ENCODE results near the gene ATAT1. TPM values are rescaled to one million over a fixed set of nuclear protein-coding genes. Genes with fewer than 3 reads are reported as not detected.

ATAT1 gene
- total and polyA plus RNA-seq, 2 of the 13 experiments (the other 11 are each of a cell fraction or from before 2014, with no cell fraction given) = 9.2 to 23.6 TPM

DNA sequence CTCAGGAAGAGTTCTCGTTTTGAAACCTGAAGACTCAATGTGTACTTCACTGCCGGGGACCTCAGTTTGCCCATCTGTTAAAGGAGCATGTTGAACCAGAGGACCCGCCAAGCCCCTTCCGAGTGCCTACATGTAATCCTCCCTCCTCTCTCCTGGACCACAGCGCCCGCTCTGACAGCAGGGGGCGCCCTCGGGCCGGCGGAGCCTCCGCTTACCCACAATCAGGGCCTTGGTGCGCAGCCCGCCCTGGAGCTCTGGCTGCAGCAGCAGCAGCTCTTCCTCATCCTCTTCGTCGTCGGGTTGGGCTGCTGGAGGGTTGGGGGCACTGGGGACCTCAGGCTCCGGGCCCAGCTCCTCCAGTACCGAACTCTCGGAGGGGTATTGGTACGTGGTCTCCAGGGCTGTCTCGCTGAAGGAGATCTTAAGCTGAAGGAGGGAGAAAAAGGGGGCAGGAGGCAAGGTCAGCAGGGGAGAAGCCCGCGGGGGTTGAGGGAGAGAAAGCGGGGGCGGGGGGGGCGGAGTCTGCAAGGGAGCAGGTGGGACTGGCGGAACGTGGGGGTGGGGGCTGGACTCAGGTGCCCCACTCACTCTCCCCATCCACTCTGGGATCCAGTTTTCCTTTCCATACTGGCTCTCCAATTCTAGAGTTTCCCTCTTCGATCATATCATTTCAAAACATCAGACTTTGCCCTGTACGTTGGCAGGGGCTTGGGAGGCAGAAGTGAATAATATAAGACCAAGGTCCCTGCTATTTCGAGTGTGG lies 52.5 kb downstream of the ATAT1 start (continued):
- TF ChIP-seq, protein P1, sequence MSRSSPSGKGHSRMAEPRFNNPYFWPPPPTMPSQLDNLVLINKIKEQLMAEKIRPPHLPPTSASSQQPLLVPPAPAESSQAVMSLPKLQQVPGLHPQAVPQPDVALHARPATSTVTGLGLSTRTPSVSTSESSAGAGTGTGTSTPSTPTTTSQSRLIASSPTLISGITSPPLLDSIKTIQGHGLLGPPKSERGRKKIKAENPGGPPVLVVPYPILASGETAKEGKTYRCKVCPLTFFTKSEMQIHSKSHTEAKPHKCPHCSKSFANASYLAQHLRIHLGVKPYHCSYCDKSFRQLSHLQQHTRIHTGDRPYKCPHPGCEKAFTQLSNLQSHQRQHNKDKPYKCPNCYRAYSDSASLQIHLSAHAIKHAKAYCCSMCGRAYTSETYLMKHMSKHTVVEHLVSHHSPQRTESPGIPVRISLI (CRISPR knock-in tag; IDR thresholded peaks at IDR 0.05; ENCODE audit: borderline replicate concordance) = peak; percentile 37; the same call in 1 of the 2 replicates
- TF ChIP-seq FOXC1 (CRISPR knock-in tag; IDR thresholded peaks at IDR 0.05; ENCODE audit: borderline replicate concordance) (0 out of 2 replicates have a peak, but pooled peaks have one; percentile 27), MTA1 (CRISPR knock-in tag; IDR thresholded peaks at IDR 0.05; ENCODE audit: borderline replicate concordance) (peak; percentile 83), MLLT10 (CRISPR knock-in tag; IDR thresholded peaks at IDR 0.05) (no peak), MAF1 (CRISPR knock-in tag; IDR thresholded peaks at IDR 0.05; ENCODE audit: borderline replicate concordance) (no peak), TRIM24 (CRISPR knock-in tag; IDR thresholded peaks at IDR 0.05) (no peak), ZFP41 (CRISPR knock-in tag; IDR thresholded peaks at IDR 0.05; ENCODE audit: borderline replicate concordance) (no peak), ATF1 (CRISPR knock-in tag; IDR thresholded peaks at IDR 0.05) (no peak), MBNL3 (CRISPR knock-in tag; conservative IDR thresholded peaks at IDR 0.05) (no peak), ZNF570 (CRISPR knock-in tag; IDR thresholded peaks at IDR 0.05; ENCODE audit: borderline replicate concordance) (no peak), ZNF879 (CRISPR knock-in tag; IDR thresholded peaks at IDR 0.05) (no peak), ZNF788 (CRISPR knock-in tag; IDR thresholded peaks at IDR 0.05; ENCODE audit: borderline replicate concordance) (peak; percentile 53; the same call in 1 of the 2 replicates), ZNF746 (CRISPR knock-in tag; IDR thresholded peaks at IDR 0.05) (0 out of 2 replicates have a peak, but pooled peaks have one; percentile 36), ATF7-NPFF (CRISPR knock-in tag; IDR thresholded peaks at IDR 0.05; ENCODE audit: low read depth) (no peak), NFAT5 (CRISPR knock-in tag; IDR thresholded peaks at IDR 0.05) (no peak), ZNF20 (CRISPR knock-in tag; IDR thresholded peaks at IDR 0.05) (no peak), ZKSCAN8 (CRISPR knock-in tag; IDR thresholded peaks at IDR 0.05; ENCODE audit: borderline replicate concordance) (no peak), ZFP91 (CRISPR knock-in tag; IDR thresholded peaks at IDR 0.05; ENCODE audit: borderline replicate concordance) (peak; percentile 89)
- TF ChIP-seq, protein P2, sequence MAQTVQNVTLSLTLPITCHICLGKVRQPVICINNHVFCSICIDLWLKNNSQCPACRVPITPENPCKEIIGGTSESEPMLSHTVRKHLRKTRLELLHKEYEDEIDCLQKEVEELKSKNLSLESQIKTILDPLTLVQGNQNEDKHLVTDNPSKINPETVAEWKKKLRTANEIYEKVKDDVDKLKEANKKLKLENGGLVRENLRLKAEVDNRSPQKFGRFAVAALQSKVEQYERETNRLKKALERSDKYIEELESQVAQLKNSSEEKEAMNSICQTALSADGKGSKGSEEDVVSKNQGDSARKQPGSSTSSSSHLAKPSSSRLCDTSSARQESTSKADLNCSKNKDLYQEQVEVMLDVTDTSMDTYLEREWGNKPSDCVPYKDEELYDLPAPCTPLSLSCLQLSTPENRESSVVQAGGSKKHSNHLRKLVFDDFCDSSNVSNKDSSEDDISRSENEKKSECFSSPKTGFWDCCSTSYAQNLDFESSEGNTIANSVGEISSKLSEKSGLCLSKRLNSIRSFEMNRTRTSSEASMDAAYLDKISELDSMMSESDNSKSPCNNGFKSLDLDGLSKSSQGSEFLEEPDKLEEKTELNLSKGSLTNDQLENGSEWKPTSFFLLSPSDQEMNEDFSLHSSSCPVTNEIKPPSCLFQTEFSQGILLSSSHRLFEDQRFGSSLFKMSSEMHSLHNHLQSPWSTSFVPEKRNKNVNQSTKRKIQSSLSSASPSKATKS (CRISPR knock-in tag; IDR thresholded peaks at IDR 0.05) = no peak
